ENCODE data around the gene PKN3. TPM values are rescaled to one million over a fixed set of nuclear protein-coding genes. Genes with fewer than 3 reads are reported as not detected.

The PKN3 gene
- polyA plus RNA-seq, 1 donor (not counting 4 experiments of a cell fraction or from before 2014, with no cell fraction given) = 1.3 TPM

DNA sequence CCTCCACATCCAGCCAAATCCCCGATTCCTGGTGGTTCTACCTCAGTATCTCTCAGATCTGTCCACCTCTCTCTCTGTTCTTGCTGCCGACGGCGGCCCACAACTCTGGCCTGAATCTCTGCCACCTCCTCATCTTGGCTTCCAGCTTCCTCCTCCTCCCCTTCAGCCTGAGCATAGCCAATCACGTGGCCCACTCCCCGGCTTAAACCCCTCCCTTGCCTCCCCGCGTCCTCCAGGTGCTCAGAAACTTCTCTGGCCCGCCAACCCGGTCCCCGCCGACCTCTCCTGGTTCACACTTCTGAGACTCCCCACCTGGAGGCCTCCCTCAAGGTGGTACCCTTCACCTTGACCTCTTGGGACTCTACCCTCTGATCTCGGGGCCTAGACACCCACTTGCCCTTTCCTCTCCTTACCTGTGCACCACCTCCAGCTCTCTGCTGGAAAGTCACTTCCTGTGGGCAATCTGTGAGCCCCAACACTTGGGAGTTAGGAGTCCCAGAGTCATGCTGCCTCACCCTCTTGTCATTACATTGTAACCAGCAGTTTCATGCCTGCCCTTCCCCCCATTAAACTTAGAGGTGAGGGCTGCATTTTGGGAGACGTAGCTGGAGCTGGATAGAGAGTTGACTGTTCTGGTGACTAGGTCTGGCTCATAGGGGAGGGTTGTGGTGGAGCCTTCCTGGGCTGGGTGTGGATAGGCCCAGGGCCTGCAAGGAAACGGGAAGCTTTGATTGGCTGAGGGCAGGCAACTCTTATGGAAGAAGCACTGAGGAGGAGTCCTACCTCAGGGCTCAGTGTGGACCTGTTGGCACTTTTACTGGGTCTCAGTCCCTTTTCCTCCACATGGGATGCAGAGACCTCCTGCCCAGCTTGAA, 17.7 kb upstream of the PKN3 start:
- H3K9me1 ChIP-seq (ENCODE audit: control insufficient read depth, extremely low read depth, insufficient read depth, low read length) = no peaks in the 10 kb centered on the region
- H2AFZ ChIP-seq (ENCODE audit: control insufficient read depth, low read length) = peak overlapping the region; percentile 61
- H3K79me2 ChIP-seq (ENCODE audit: control insufficient read depth, insufficient read depth, low read length) = peaks cover 49% of the 10 kb centered on the region
- peaks cover 1 to 11% of the 10 kb centered on the region in 2 experiments for H3K36me3 ChIP-seq (ENCODE audit: control insufficient read depth in 2 of 2, extremely low read depth in 1 of 2, insufficient read depth in 2 of 2, low read length in 2 of 2)
- H3K4me1 ChIP-seq (ENCODE audit: control insufficient read depth, extremely low read depth, insufficient read depth, low read length) = peaks cover 32% of the 10 kb centered on the region
- no peak for TF ChIP-seq EZH2 (IDR thresholded peaks at IDR 0.05; ENCODE audit: low read length)
- no peaks in the 10 kb centered on the region for H3K27me3 ChIP-seq (ENCODE audit: control insufficient read depth, extremely low read depth, insufficient read depth, low read length)
- no peaks in the 10 kb centered on the region for H4K20me1 ChIP-seq (ENCODE audit: control insufficient read depth, extremely low read depth, insufficient read depth, low read length)
- DNase-seq (ENCODE audit: low read depth, low spot score) (peak; percentile 93), FAIRE-seq (peak; percentile 81)
- H3K4me2 ChIP-seq (ENCODE audit: control insufficient read depth, extremely low read depth, insufficient read depth, low read depth, low read length) = peak overlapping the region; percentile 85
- H3K27ac ChIP-seq (ENCODE audit: control insufficient read depth, insufficient read depth, low read length) = peak overlapping the region; percentile 99
- dilution Hi-C loops (cut with MboI; ENCODE audit: extremely low pct_ligation_motif_present, low sequenced_read_pairs) = no loop called here
- peak overlapping the region; percentile 99 for H3K9ac ChIP-seq (ENCODE audit: control insufficient read depth, extremely low read depth, insufficient read depth, low read length)
- peak overlapping the region; percentile 64 to 98 (median 78) for H3K4me3 ChIP-seq (ENCODE audit: control insufficient read depth in 2 of 3, extremely low read depth in 1 of 3, insufficient read depth in 2 of 3, low read depth in 1 of 3, low read length in 3 of 3)
- no peaks in the 10 kb centered on the region for H3K9me3 ChIP-seq (ENCODE audit: control insufficient read depth, low read depth, low read length)

DNA sequence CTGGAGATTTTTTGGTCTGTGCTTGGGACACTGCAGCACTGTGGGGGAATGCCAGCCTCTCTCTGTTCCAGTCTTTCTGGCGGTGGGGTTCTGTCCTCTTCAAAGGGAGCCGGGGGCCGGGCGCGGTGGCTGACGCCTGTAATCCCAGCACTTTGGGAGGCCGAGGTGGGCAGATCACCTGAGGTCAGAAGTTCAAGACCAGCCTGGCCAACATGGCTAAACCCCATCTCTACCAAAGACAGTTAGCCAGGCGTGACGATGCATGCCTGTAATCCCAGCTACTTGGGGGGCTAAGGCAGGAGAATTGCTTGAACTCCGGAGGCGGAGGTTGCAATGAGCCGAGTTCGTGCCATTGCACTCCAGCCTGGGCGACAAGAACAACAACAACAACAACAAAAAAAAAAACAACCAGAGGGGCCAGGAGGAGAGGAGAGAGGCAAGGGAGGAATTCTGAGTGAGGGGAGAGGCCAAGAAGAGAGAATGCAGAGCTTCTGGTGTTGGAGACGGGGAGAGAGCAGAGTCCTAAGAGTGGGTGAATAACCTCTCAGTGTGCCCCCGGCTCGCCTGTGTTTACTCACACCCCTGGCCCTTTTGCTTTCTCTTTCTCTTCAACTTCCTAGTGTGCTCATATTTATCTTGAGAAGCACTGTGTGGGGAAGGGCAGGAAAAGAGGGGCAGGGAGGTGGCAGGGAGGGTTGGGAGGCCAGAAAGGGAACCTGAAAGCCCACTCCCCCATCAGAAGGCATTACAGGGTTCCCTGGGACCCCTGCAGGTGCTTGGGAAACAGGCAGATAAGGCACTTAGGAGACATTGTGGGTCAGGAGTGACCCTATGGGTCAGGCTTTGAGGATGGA, 16.4 kb upstream of the PKN3 start:
- Histone ChIP-seq H3K36me3 (ENCODE audit: control insufficient read depth in 2 of 2, extremely low read depth in 1 of 2, insufficient read depth in 2 of 2, low read length in 2 of 2) (peaks cover 1 to 15% of the 10 kb centered on the region in 2 experiments), H3K9me1 (ENCODE audit: control insufficient read depth, extremely low read depth, insufficient read depth, low read length) (no peaks in the 10 kb centered on the region), H3K4me1 (ENCODE audit: control insufficient read depth, extremely low read depth, insufficient read depth, low read length) (peaks cover 32% of the 10 kb centered on the region), H3K27me3 (ENCODE audit: control insufficient read depth, extremely low read depth, insufficient read depth, low read length) (no peaks in the 10 kb centered on the region), H2AFZ (ENCODE audit: control insufficient read depth, low read length) (no peak overlapping the region), H3K4me3 (ENCODE audit: control insufficient read depth in 2 of 3, extremely low read depth in 1 of 3, insufficient read depth in 2 of 3, low read depth in 1 of 3, low read length in 3 of 3) (peak overlapping the region; percentile 54 to 98 (median 78)), H4K20me1 (ENCODE audit: control insufficient read depth, extremely low read depth, insufficient read depth, low read length) (peaks cover 4% of the 10 kb centered on the region), H3K4me2 (ENCODE audit: control insufficient read depth, extremely low read depth, insufficient read depth, low read depth, low read length) (peak overlapping the region; percentile 85), H3K9ac (ENCODE audit: control insufficient read depth, extremely low read depth, insufficient read depth, low read length) (peak overlapping the region; percentile 99), H3K79me2 (ENCODE audit: control insufficient read depth, insufficient read depth, low read length) (peaks cover 59% of the 10 kb centered on the region), H3K27ac (ENCODE audit: control insufficient read depth, insufficient read depth, low read length) (peak overlapping the region; percentile 99), H3K9me3 (ENCODE audit: control insufficient read depth, low read depth, low read length) (no peaks in the 10 kb centered on the region)
- FAIRE-seq (no peak), DNase-seq (ENCODE audit: low read depth, low spot score) (no peak)
- dilution Hi-C loops (cut with MboI; ENCODE audit: extremely low pct_ligation_motif_present, low sequenced_read_pairs) = no loop called here
- TF ChIP-seq EZH2 (IDR thresholded peaks at IDR 0.05; ENCODE audit: low read length) = no peak
- TF ChIP-seq, protein P1, sequence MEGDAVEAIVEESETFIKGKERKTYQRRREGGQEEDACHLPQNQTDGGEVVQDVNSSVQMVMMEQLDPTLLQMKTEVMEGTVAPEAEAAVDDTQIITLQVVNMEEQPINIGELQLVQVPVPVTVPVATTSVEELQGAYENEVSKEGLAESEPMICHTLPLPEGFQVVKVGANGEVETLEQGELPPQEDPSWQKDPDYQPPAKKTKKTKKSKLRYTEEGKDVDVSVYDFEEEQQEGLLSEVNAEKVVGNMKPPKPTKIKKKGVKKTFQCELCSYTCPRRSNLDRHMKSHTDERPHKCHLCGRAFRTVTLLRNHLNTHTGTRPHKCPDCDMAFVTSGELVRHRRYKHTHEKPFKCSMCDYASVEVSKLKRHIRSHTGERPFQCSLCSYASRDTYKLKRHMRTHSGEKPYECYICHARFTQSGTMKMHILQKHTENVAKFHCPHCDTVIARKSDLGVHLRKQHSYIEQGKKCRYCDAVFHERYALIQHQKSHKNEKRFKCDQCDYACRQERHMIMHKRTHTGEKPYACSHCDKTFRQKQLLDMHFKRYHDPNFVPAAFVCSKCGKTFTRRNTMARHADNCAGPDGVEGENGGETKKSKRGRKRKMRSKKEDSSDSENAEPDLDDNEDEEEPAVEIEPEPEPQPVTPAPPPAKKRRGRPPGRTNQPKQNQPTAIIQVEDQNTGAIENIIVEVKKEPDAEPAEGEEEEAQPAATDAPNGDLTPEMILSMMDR (optimal IDR thresholded peaks at IDR 0.05 in 1 of 3, IDR thresholded peaks at IDR 0.05 in 1 of 3, conservative IDR thresholded peaks at IDR 0.05 in 1 of 3; ENCODE audit: extremely low read depth in 1 of 3, insufficient read depth in 2 of 3, low read length in 3 of 3) = no peak
